Measurements from ENCODE around the gene CIDEC. TPM values are rescaled to one million over a fixed set of nuclear protein-coding genes. Genes with fewer than 3 reads are reported as not detected.

Gene CIDEC
- total and polyA plus RNA-seq, 2 of the 13 experiments (the other 11 are each of a cell fraction or from before 2014, with no cell fraction given), result 2.5 to 10.4 TPM

DNA sequence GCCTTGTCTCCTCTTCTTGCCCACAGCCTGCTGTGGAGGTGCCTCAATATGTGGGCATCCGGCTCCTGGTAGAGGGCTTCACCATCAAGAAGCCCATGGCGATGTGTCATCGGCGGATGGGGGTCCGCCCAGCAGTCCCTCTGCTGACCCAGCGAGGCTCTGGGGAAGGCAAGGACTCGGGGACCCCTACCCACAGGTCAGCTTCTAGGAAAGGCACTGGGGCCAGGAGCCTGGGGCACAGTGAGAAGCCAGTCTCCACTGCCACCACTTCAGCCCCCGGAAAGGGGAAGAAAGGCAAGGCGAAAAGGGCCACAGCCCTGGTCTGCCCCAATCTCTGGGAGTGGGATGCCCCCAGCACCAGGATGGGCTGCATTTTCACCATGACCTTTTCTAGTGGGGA is 47.0 kb downstream of the CIDEC start:
- TF ChIP-seq ZSCAN31 (CRISPR knock-in tag; IDR thresholded peaks at IDR 0.05; ENCODE audit: low read depth), result no peak
- TF ChIP-seq, protein P1, sequence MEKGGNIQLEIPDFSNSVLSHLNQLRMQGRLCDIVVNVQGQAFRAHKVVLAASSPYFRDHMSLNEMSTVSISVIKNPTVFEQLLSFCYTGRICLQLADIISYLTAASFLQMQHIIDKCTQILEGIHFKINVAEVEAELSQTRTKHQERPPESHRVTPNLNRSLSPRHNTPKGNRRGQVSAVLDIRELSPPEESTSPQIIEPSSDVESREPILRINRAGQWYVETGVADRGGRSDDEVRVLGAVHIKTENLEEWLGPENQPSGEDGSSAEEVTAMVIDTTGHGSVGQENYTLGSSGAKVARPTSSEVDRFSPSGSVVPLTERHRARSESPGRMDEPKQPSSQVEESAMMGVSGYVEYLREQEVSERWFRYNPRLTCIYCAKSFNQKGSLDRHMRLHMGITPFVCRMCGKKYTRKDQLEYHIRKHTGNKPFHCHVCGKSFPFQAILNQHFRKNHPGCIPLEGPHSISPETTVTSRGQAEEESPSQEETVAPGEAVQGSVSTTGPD (CRISPR knock-in tag; IDR thresholded peaks at IDR 0.05), result no peak
- no peak for TF ChIP-seq NFE2 (CRISPR knock-in tag; IDR thresholded peaks at IDR 0.05)
- no peak for TF ChIP-seq SP1 (IDR thresholded peaks at IDR 0.05)
- no peak for TF ChIP-seq SP1 (CRISPR knock-in tag; IDR thresholded peaks at IDR 0.05)
- no peak for TF ChIP-seq NFYC (CRISPR knock-in tag; IDR thresholded peaks at IDR 0.05)
- TF ChIP-seq CCDC6 (CRISPR knock-in tag; IDR thresholded peaks at IDR 0.05), result no peak
- no peak for TF ChIP-seq KDM5B (CRISPR knock-in tag; IDR thresholded peaks at IDR 0.05; ENCODE audit: borderline replicate concordance)
- Histone ChIP-seq H3K9ac (ENCODE audit: insufficient read depth, low read depth, low read length) (no peak overlapping the region), H3K4me1 (ENCODE audit: insufficient read depth, low read length) (peaks cover 17% of the 10 kb centered on the region), H3K27me3 (ENCODE audit: control insufficient read depth in 1 of 2, insufficient read depth in 2 of 2, low read length in 2 of 2) (no peaks in the 10 kb centered on the region), H2AFZ (ENCODE audit: low read length) (no peak overlapping the region), H3K4me2 (ENCODE audit: low read depth, low read length) (no peak overlapping the region), H3K79me2 (ENCODE audit: insufficient read depth, low read length) (no peaks in the 10 kb centered on the region), H3K27ac (ENCODE audit: extremely low read length, insufficient read depth, low read length) (no peak overlapping the region), H3K36me3 (replicated peaks in 1 of 2; ENCODE audit: control insufficient read depth in 1 of 2, insufficient read depth in 2 of 2, low read length in 2 of 2) (peaks cover 13 to 16% of the 10 kb centered on the region in 2 experiments; a peak in 4 of 5 replicates), H4K20me1 (ENCODE audit: insufficient read depth, low read length) (no peaks in the 10 kb centered on the region), H3K4me3 (replicated peaks in 1 of 3; ENCODE audit: insufficient read depth in 1 of 3, low read depth in 2 of 3, low read length in 3 of 3) (no peak overlapping the region), H3K9me3 (ENCODE audit: low read length) (no peaks in the 10 kb centered on the region)
- in situ Hi-C loops (cut with HindIII; ENCODE audit: extremely low pct_ligation_motif_present, low pct_unique_long_range_greater_than_20kb), result no loop called here
- ChIA-PET CTCF (ENCODE audit: low intra/inter-chr PET ratio, low total read pairs) (no interaction called here), POLR2A (interaction anchor here (1.1 kb wide), 1 partner anchor 100 kb away, joined by 3 read pairs; no protein-coding TSS in a partner anchor)
- no peak for ATAC-seq
- WGBS (ENCODE audit: low lambda C conversion rate), result 100% methylated on average over 2 of the region's 9 CpGs
- BruUV-seq (replicated peaks), result no TSS peak
- no peak for DNase-seq (ENCODE audit: low spot score)
- intact Hi-C loops (cut with micrococcal nuclease; ENCODE audit: unreplicated experiment), result no loop called here
- FAIRE-seq, result no peak

DNA sequence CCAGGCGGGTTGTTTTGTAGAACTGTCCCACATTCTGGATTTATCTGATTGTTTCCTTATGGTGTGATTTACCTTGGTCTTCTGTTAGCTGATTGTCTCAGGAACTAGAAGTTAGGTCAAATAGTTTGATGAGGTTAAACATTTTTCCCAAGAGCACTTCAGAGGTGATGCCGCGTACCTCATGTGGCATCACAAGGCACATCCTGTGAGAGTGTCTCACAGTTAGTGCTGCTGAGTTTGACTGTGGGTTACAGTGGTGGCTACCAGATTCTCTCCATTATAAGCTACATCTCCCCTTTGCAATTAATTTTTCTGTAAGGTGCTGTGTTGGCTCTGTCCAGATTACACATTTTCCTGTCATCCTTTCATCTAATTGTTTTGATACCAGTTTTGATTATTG is 48.8 kb downstream of the CIDEC start:
- H3K27me3 ChIP-seq (ENCODE audit: control insufficient read depth in 1 of 2, insufficient read depth in 2 of 2, low read length in 2 of 2), result no peaks in the 10 kb centered on the region
- ATAC-seq, result no peak
- no peak for FAIRE-seq
- POLR2A ChIA-PET, result interaction anchor here (1.3 kb wide), 1 partner anchor 72 kb away, joined by 3 read pairs; the partner anchor contains the start of gene IL17RE
- CTCF ChIA-PET (ENCODE audit: low intra/inter-chr PET ratio, low total read pairs), result no interaction called here
- H2AFZ ChIP-seq (ENCODE audit: low read length), result no peak overlapping the region
- H3K4me2 ChIP-seq (ENCODE audit: low read depth, low read length), result no peak overlapping the region
- H3K36me3 ChIP-seq (replicated peaks in 1 of 2; ENCODE audit: control insufficient read depth in 1 of 2, insufficient read depth in 2 of 2, low read length in 2 of 2), result peaks cover 11 to 13% of the 10 kb centered on the region in 2 experiments; a peak in 4 of 5 replicates
- no peak for DNase-seq (ENCODE audit: low spot score)
- no peak overlapping the region for H3K9ac ChIP-seq (ENCODE audit: insufficient read depth, low read depth, low read length)
- no peaks in the 10 kb centered on the region for H4K20me1 ChIP-seq (ENCODE audit: insufficient read depth, low read length)
- H3K9me3 ChIP-seq (ENCODE audit: low read length), result no peaks in the 10 kb centered on the region
- in situ Hi-C loops (cut with HindIII; ENCODE audit: extremely low pct_ligation_motif_present, low pct_unique_long_range_greater_than_20kb), result no loop called here
- WGBS (ENCODE audit: low lambda C conversion rate), result 95% methylated on average over 3 of the region's 3 CpGs
- no peak overlapping the region for H3K27ac ChIP-seq (ENCODE audit: extremely low read length, insufficient read depth, low read length)
- H3K79me2 ChIP-seq (ENCODE audit: insufficient read depth, low read length), result no peaks in the 10 kb centered on the region
- peaks cover 17% of the 10 kb centered on the region for H3K4me1 ChIP-seq (ENCODE audit: insufficient read depth, low read length)
- intact Hi-C loops (cut with micrococcal nuclease; ENCODE audit: unreplicated experiment), result no loop called here
- BruUV-seq (replicated peaks), result no TSS peak
- no peak overlapping the region for H3K4me3 ChIP-seq (replicated peaks in 1 of 3; ENCODE audit: insufficient read depth in 1 of 3, low read depth in 2 of 3, low read length in 3 of 3)
- TF ChIP-seq, protein P2, sequence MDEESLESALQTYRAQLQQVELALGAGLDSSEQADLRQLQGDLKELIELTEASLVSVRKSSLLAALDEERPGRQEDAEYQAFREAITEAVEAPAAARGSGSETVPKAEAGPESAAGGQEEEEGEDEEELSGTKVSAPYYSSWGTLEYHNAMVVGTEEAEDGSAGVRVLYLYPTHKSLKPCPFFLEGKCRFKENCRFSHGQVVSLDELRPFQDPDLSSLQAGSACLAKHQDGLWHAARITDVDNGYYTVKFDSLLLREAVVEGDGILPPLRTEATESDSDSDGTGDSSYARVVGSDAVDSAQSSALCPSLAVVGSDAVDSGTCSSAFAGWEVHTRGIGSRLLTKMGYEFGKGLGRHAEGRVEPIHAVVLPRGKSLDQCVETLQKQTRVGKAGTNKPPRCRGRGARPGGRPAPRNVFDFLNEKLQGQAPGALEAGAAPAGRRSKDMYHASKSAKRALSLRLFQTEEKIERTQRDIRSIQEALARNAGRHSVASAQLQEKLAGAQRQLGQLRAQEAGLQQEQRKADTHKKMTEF (CRISPR knock-in tag; IDR thresholded peaks at IDR 0.05), result no peak
- TF ChIP-seq RARA (CRISPR knock-in tag; IDR thresholded peaks at IDR 0.05), result no peak
- TF ChIP-seq GTF3A (CRISPR knock-in tag; conservative IDR thresholded peaks at IDR 0.05), result no peak
- no peak for TF ChIP-seq CBX2 (IDR thresholded peaks at IDR 0.05; ENCODE audit: low read depth, low read length)
- no peak for TF ChIP-seq CBX2 (CRISPR knock-in tag; IDR thresholded peaks at IDR 0.05; ENCODE audit: low read depth)
- TF ChIP-seq ZFY (CRISPR knock-in tag; IDR thresholded peaks at IDR 0.05), result no peak
- TF ChIP-seq, protein P3, sequence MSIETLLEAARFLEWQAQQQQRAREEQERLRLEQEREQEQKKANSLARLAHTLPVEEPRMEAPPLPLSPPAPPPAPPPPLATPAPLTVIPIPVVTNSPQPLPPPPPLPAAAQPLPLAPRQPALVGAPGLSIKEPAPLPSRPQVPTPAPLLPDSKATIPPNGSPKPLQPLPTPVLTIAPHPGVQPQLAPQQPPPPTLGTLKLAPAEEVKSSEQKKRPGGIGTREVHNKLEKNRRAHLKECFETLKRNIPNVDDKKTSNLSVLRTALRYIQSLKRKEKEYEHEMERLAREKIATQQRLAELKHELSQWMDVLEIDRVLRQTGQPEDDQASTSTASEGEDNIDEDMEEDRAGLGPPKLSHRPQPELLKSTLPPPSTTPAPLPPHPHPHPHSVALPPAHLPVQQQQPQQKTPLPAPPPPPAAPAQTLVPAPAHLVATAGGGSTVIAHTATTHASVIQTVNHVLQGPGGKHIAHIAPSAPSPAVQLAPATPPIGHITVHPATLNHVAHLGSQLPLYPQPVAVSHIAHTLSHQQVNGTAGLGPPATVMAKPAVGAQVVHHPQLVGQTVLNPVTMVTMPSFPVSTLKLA (IDR thresholded peaks at IDR 0.05), result no peak
- no peak for TF ChIP-seq MED13 (CRISPR knock-in tag; IDR thresholded peaks at IDR 0.05)

All from HepG2 (cell line).